NOMO-1 treated with DMSO at 0.1 percent for 48 hours (cell line): Measurements from ENCODE around the gene RAD50.
"Not testable (repeated sequence)": the region's sequence is repeated elsewhere in the genome, so short reads cannot be mapped to it uniquely, and the experiment has no call there.

ENCODE experiments used
- DNase-seq: peaks from one replicate; lab custom pipeline; 2025; ENCODE audit not compliant: unreplicated experiment; lab: John Stamatoyannopoulos, UW

RAD50 gene

GRCh38 chr5:132674671-132675506 is 118.1 kb downstream of the RAD50 start:
- no peak for DNase-seq

- DNase-seq = no peak
These were observed 119.3 kb downstream of the RAD50 start for GRCh38 chr5:132675936-132676689.

- no peak for DNase-seq
These were observed 120.4 kb downstream of the RAD50 start for GRCh38 chr5:132677191-132677590.

- no peak for DNase-seq
These were observed 121.1 kb downstream of the RAD50 start for GRCh38 chr5:132677682-132678400.

- no peak for DNase-seq
These were observed 122.0 kb downstream of the RAD50 start for GRCh38 chr5:132678735-132679134.

- DNase-seq = no peak
These were observed 122.4 kb downstream of the RAD50 start for GRCh38 chr5:132679166-132679565.

GRCh38 chr5:132679717-132680380 is 123.1 kb downstream of the RAD50 start:
- DNase-seq = no peak

GRCh38 chr5:132680780-132681475 is 124.2 kb downstream of the RAD50 start:
- no peak for DNase-seq

- DNase-seq = no peak
These were observed 124.7 kb downstream of the RAD50 start for GRCh38 chr5:132681476-132681831.

- no peak for DNase-seq
These were observed 125.2 kb downstream of the RAD50 start for GRCh38 chr5:132681983-132682382.

- no peak for DNase-seq
These were observed 127.7 kb downstream of the RAD50 start for GRCh38 chr5:132684491-132684890.

- DNase-seq = no peak
These were observed 128.3 kb downstream of the RAD50 start for GRCh38 chr5:132684922-132685720.

GRCh38 chr5:132686193-132686592 is 129.4 kb downstream of the RAD50 start:
- no peak for DNase-seq

GRCh38 chr5:132687995-132688394 is 131.2 kb downstream of the RAD50 start:
- no peak for DNase-seq

GRCh38 chr5:132688536-132689339 is 132.0 kb downstream of the RAD50 start:
- peak; percentile 58 for DNase-seq

- no peak for DNase-seq
These were observed 132.7 kb downstream of the RAD50 start for GRCh38 chr5:132689513-132689912.

GRCh38 chr5:132690156-132690555 is 133.4 kb downstream of the RAD50 start:
- no peak for DNase-seq

- DNase-seq = not testable (repeated sequence)
These were observed 135.2 kb downstream of the RAD50 start for GRCh38 chr5:132691755-132692631.
